ENCODE results near the gene TNPO2. TPM values are rescaled to one million over a fixed set of nuclear protein-coding genes. Genes with fewer than 3 reads are reported as not detected.
"Not testable (repeated sequence)": the region's sequence is repeated elsewhere in the genome, so short reads cannot be mapped to it uniquely, and the experiment has no call there.

TNPO2 gene
- total RNA-seq, 4 donors from 2014 or later, result 50.8 to 59.8 (median 54.8) TPM

DNA sequence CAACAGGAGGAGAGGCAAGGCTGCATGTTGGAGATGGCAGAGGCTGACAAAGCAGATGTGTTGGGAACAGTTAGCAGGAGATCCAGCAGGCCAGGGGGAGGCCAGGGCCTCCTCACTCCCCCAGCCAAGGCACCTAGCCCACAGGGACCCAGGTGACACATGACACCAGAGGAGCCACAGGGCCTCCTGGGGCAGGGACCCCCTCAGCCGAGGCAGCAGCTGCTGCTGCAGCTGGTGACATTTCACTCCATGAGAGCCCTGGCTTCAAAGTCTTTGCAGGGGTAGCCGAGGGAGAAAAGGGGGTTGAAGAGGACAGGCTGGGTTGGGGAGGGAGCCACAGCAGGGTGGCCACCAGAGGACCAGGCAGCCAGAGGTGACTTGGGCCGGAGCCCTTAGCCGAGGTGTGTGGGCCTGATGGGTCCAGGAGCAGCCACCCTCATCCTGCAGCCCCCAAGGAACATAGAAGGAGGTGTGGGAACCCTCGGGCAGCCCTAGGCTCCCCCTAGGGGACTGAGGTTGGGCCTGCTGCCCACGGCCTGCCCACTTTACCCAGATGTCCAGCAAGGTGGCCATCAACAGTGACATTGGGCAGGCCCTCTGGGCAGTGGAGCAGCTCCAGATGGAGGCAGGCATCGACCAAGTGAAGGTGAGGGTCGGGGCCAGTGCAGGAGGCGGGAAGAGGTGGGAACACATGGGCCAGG lies 36.1 kb downstream of the TNPO2 start, which contains the start of gene GNG14:
Gene GNG14, plus strand, starts transcription at position 503 of the 701 bp plus-strand sequence. Its CDS starts 51 bp downstream, at position 554.
- Histone ChIP-seq H3K4me1 (no peaks in the 10 kb centered on the region), H3K4me3 (replicated peaks in 1 of 3) (no peak within 1 kb of the TSS), H3K9me3 (no peaks in the 10 kb centered on the region), H3K36me3 (no peaks in the 10 kb centered on the region), H3K27ac (no peak within 1 kb of the TSS), H3K27me3 (no peaks in the 10 kb centered on the region)
- DNase-seq, result no peak
- 88 to 94% methylated on average over 5 to 7 of the region's 9 CpGs for WGBS, 2 donors
- TF ChIP-seq, protein P1, sequence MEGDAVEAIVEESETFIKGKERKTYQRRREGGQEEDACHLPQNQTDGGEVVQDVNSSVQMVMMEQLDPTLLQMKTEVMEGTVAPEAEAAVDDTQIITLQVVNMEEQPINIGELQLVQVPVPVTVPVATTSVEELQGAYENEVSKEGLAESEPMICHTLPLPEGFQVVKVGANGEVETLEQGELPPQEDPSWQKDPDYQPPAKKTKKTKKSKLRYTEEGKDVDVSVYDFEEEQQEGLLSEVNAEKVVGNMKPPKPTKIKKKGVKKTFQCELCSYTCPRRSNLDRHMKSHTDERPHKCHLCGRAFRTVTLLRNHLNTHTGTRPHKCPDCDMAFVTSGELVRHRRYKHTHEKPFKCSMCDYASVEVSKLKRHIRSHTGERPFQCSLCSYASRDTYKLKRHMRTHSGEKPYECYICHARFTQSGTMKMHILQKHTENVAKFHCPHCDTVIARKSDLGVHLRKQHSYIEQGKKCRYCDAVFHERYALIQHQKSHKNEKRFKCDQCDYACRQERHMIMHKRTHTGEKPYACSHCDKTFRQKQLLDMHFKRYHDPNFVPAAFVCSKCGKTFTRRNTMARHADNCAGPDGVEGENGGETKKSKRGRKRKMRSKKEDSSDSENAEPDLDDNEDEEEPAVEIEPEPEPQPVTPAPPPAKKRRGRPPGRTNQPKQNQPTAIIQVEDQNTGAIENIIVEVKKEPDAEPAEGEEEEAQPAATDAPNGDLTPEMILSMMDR (IDR thresholded peaks at IDR 0.05), result no peak
- no peak for TF ChIP-seq POLR2A (IDR thresholded peaks at IDR 0.05)
- intact Hi-C loops (cut with DNase I), result no loop called here

DNA sequence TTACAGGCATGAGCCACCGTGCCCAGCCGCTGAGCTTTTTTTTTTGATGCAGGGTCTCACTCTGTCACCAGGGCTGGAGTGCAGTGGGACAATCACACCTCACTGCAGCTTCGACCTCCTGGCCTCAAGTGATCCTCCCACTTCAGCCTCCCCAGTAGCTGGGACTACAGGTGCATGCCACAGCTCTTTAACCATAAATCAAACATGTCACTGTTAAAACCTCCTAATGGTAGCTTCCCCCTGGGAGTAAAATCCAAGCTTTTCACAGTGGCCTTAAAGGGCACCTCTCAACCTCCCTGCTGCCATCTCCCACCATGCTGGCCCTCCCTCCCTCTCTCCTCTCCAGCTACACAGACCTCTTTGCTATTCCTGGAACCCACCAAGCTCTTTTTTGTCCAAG lies 37.9 kb downstream of the TNPO2 start:
- H3K4me3 ChIP-seq (replicated peaks in 1 of 3), result no peak overlapping the region
- TF ChIP-seq POLR2A (IDR thresholded peaks at IDR 0.05), result no peak
- TF ChIP-seq, protein P1 (IDR thresholded peaks at IDR 0.05), result no peak
- H3K9me3 ChIP-seq, result no peaks in the 10 kb centered on the region
- H3K27me3 ChIP-seq, result no peaks in the 10 kb centered on the region
- WGBS, 2 donors, result 90 to 94% methylated on average over 2 to 3 of the region's 3 CpGs
- no peak for DNase-seq
- H3K27ac ChIP-seq, result no peak overlapping the region
- intact Hi-C loops (cut with DNase I), result no loop called here
- no peaks in the 10 kb centered on the region for H3K36me3 ChIP-seq
- H3K4me1 ChIP-seq, result peaks cover under 1 to 2% of the 10 kb centered on the region in 2 donors

DNA sequence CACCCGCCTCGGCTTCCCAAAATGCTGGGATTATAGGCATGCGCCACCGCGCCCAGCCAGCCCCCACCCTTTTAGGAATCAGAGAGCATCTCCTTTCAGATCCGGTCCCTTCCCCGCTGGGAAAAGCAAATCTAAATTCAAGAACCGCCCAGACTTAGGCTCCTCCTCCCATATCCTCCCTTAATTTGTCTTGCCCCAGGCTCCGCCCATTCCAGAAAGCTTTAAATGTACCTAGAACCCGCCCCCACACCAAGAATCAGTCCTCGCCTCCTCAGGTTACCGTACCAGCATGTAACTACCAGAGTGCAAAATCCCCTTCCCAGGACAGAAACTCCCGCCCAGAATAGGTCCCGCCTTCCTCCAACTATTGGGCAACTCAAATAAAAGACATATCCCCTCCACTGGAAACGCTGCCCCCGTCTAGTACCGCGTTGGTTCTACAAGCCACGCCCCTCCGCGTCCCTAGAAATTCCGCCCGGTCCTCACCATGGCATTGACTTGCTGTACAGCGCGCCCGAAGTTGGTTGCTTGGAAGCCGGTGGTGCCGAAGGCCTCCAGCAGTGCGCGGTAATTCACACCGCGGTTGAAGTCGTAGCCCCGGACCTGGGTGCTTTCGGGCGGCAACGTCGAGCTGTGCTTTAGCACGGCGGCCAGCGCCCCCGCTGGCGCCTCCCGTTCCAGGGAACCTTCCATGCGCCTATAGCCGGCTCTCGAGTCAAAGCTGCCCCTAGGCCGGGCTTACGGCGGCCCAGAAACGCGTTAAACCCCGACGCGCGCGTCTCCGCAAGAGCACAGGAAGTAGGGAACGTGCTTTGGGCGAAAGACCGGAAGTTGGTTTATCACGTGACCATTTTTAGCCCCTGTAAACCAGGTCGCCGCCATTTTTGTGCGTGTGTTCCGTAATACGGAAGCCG lies 42.4 kb downstream of the TNPO2 start, which contains the start of gene DHPS:
Gene DHPS, minus strand, starts transcription at position 807 of the 914 bp plus-strand sequence. Its CDS starts 114 bp downstream, at position 693.
- H3K27me3 ChIP-seq, result no peaks in the 10 kb centered on the region
- intact Hi-C loops (cut with DNase I), result no loop called here

DNA sequence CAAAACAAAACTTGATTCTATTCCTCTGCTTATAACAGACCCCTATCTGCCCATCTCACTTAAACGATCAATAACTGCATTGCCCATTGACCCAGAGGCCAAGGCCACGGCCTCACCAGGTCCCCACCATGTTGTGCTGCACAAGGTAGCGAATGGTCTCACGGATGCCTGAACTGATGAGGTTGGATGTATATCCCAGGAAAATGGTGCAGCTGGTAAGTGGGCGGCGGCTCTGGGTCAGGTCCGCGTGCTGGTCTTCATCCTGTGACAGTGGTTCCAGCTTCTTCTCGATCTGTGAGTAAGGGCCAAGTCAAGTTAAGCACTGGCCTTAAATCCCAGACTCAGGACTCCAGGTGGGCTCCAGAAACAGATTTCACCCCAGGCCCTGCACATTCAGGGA lies 43.7 kb downstream of the TNPO2 start:
- H3K27me3 ChIP-seq, result no peaks in the 10 kb centered on the region
- no peak overlapping the region for H3K27ac ChIP-seq
- no peaks in the 10 kb centered on the region for H3K9me3 ChIP-seq
- WGBS, 2 donors, result 92 to 95% methylated on average over 9 of the region's 9 CpGs
- peaks cover 5 to 9% of the 10 kb centered on the region in 2 donors for H3K4me1 ChIP-seq
- DNase-seq, result no peak
- TF ChIP-seq, protein P1 (IDR thresholded peaks at IDR 0.05), result no peak
- TF ChIP-seq POLR2A (IDR thresholded peaks at IDR 0.05), result no peak
- no peak overlapping the region for H3K4me3 ChIP-seq (replicated peaks in 1 of 3)
- H3K36me3 ChIP-seq, result peaks cover 30 to 45% of the 10 kb centered on the region in 2 donors
- intact Hi-C loops (cut with DNase I), result no loop called here

More for the DNA sequence above, 42.4 kb downstream of the TNPO2 start, which contains the start of gene DHPS:
- TF ChIP-seq, protein P1 (IDR thresholded peaks at IDR 0.05), result peak in 1 of 6 experiments; percentile 19
- peak in 1 of 2 donors; percentile 51 for TF ChIP-seq POLR2A (IDR thresholded peaks at IDR 0.05)
- Histone ChIP-seq H3K4me3 (replicated peaks in 1 of 3) (peak within 1 kb of the TSS; percentile 27 to 91 (median 77)), H3K4me1 (peaks cover 5 to 9% of the 10 kb centered on the region in 2 donors), H3K9me3 (no peaks in the 10 kb centered on the region), H3K27ac (peak within 1 kb of the TSS; percentile 89 to 98 (median 94)), H3K36me3 (peaks cover 20 to 33% of the 10 kb centered on the region in 2 donors)
- DNase-seq, result peak; percentile 94
- WGBS, 2 donors, result 0% methylated on average over 50 to 55 of the region's 68 CpGs

DNA sequence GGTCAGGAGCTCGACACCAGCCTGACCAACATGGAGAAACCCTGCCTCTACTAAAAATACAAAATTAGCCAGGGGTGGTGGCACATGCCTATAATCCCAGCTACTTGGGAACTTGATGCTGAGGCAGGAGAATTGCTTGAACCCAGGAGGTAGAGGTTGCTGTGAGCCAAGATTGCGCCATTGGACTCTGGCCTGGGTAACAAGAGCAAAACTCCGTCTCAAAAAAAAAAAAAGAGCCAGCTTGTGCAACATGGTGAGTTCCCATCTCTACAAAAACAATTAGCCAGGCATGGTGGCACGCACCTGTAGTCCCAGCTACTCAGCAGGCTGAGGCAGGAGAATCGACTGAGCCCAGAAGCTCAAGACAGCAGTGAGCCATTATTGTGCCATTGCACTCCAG lies 45.7 kb downstream of the TNPO2 start:
- not testable (repeated sequence) for H3K4me1 ChIP-seq; H3K4me3 ChIP-seq (replicated peaks in 1 of 3); DNase-seq; H3K9me3 ChIP-seq; H3K27ac ChIP-seq; H3K27me3 ChIP-seq
- intact Hi-C loops (cut with DNase I), result loop anchor here (10.0 kb wide), 1 partner anchor 167 kb away; no protein-coding TSS in a partner anchor
- 85 to 96% methylated on average over 5 of the region's 5 CpGs for WGBS, 2 donors
- H3K36me3 ChIP-seq, result peaks cover 42 to 61% of the 10 kb centered on the region in 2 donors
